Right lobe of liver (tissue), 4 donors: ENCODE data around the gene TMEM179.
"Not testable (repeated sequence)": the region's sequence is repeated elsewhere in the genome, so short reads cannot be mapped to it uniquely, and the experiment has no call there.

Experiments used
- POLR2A ChIP-seq: fragments of 450-650 bp; IDR thresholded peaks from one replicate; pipeline ENCODE4 v1.6.1; 2017; ENCODE audit warnings: antibody characterized with exemption, mild to moderate bottlenecking
- TF ChIP-seq, protein P1 (sequence below), 4 donors: fragments of 200-600 bp in 3 of 4; fragments of 450-650 bp in 1 of 4; IDR thresholded peaks; one replicate each; pipeline versions ENCODE4 v1.5.1 to v1.8.0; 2016 to 2022; ENCODE audit warnings: antibody characterized with exemption in 4 of 4, mild to moderate bottlenecking in 2 of 4
- donor health status: DM: no; HTN: no; CAD: no.
- donor health status: DM: no; HTN: no; CAD: no.
- donor health status: DM: no; HTN: yes; CAD: no.

- not testable (repeated sequence) for TF ChIP-seq POLR2A
- TF ChIP-seq, protein P1, sequence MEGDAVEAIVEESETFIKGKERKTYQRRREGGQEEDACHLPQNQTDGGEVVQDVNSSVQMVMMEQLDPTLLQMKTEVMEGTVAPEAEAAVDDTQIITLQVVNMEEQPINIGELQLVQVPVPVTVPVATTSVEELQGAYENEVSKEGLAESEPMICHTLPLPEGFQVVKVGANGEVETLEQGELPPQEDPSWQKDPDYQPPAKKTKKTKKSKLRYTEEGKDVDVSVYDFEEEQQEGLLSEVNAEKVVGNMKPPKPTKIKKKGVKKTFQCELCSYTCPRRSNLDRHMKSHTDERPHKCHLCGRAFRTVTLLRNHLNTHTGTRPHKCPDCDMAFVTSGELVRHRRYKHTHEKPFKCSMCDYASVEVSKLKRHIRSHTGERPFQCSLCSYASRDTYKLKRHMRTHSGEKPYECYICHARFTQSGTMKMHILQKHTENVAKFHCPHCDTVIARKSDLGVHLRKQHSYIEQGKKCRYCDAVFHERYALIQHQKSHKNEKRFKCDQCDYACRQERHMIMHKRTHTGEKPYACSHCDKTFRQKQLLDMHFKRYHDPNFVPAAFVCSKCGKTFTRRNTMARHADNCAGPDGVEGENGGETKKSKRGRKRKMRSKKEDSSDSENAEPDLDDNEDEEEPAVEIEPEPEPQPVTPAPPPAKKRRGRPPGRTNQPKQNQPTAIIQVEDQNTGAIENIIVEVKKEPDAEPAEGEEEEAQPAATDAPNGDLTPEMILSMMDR (IDR thresholded peaks at IDR 0.05) = not testable (repeated sequence)
These were observed 32.4 kb upstream of the TMEM179 start for GRCh38 chr14:104636846-104637545.
